GM04503 (cell line): Measurements from ENCODE around the gene MRPL33.
"Not testable (repeated sequence)": the region's sequence is repeated elsewhere in the genome, so short reads cannot be mapped to it uniquely, and the experiment has no call there.

Experiments used
- DNase-seq: peaks from one replicate; pipeline ENCODE4 v3.0.0-alpha.2; 2012; ENCODE audit warnings: low read depth

The MRPL33 gene

DNA sequence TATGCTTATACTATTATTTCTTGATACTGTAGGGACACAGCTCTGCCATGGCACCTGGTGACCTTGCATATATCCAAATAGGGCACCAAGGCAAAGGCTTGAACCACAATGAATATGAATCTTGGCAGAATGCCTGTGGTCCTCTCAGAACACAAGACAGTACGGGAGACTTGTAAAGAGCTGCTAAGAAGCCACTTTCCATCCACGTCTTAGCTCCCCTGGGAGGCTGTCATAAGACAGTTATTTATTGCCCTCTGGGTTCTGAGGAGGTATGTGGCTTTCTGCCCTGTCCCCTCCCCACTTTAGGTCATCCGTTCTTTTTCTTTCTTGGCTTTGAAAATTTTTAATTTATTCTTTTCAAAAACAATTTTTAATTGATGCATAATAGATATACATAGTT lies 29.8 kb upstream of the MRPL33 start:
- no peak for DNase-seq

GRCh38 chr2:27742571-27742970 lies 28.9 kb upstream of the MRPL33 start:
- no peak for DNase-seq

DNA sequence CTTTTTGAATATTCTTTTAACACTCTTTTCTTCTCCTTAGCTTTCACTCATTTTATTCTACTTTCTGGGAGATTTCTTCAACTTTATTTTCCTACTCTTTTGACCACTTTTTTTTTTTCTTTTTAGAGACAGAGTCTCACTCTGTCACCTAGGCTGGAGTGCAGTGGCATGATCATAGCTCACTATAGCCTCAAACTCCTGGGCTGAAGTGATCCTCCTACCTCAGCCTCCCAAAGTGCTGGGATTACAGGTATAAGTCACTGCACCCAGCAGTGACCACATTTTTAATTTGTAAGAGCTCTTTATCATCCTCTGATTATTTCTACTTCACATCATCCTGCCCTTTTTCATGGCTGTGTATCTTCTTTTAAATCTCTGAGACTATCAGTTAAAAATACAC lies 26.0 kb upstream of the MRPL33 start:
- DNase-seq, result not testable (repeated sequence)

- no peak for DNase-seq
These were observed 25.2 kb upstream of the MRPL33 start for GRCh38 chr2:27746325-27746724.

- no peak for DNase-seq
These were observed 23.6 kb upstream of the MRPL33 start for GRCh38 chr2:27747827-27748352.

DNA sequence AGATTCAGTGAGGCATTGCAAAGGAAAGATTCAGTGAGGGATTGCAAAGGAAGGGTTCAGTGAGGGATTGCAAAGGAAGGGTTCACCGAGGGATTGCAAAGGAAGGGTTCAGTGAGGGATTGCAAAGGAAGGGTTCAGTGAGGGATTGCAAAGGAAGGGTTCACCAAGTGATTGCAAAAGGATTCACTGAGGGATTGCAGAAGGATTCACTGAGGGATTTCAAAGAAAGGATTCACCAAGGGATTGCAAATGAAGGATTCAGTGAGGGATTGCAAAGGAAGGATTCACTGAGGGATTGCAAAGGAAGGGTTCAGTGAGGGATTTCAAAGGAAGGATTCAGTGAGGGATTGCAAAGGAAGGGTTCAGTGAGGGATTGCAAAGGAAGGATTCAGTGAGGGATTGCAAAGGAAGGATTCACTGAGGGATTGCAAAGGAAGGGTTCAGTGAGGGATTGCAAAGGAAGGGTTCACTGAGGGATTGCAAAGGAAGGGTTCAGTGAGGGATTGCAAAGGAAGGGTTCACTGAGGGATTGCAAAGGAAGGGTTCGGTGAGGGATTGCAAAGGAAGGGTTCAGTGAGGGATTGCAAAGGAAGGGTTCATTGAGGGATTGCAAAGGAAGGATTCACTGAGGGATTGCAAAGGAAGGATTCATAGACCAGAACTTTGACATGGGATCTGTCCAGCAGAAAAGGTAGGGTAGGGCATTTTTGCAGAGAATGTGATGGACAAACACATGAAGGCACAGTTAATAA lies 22.5 kb upstream of the MRPL33 start:
- not testable (repeated sequence) for DNase-seq

DNA sequence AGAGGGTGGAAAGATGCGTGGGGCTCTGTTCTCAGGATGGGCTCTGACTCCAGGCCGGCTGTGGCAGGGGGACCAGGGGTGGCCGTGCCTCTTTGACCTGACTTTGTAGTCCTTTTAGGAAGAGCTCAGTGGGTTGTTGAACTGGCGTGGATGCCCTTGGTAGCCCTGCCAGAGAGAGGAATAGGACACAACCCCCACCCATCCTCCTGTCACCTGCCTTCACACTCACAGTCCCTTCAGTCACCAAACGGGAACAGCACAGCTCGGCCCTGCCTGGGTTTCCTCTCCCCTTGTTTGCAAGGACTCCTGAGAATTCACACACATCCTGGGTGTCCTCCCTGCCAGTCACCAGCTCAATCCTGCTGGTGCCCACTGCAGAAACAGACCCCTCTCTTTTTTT lies 20.1 kb upstream of the MRPL33 start:
- DNase-seq, result no peak

DNA sequence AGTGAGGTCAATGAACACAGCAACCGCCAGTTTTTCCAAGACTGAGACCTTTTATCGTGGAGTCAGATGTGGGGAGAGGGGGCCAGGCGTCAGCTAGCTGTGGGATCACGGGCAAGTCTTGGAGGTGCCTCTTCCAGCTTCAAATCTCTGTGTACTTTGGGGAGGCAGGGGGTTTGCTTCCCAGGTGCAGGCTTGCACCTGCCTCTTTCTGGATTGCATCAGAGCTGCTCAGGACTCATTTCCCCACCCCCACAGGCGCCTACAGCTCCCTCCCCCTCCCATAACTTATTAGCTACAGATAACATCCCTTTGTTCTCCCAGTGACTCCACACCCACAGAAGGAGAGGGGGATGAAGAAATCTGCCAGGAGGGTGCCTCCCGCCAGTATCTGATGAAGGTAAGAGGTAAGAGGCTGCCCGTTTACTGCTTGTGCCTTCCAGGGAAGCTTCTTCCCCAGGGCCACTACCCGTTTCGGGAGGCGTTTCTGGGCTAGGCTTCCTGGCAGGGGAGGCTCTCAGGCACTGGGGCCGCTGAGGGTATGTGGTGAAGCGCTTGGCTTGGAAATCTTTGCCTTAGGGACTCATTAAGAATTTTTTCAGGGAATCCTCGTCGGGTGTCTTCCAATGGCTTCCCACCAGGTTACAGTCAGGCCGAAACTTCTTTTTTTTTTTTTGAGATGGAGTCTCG lies 18.8 kb upstream of the MRPL33 start:
- DNase-seq, result no peak

GRCh38 chr2:27754138-27754588 lies 17.4 kb upstream of the MRPL33 start:
- no peak for DNase-seq

DNA sequence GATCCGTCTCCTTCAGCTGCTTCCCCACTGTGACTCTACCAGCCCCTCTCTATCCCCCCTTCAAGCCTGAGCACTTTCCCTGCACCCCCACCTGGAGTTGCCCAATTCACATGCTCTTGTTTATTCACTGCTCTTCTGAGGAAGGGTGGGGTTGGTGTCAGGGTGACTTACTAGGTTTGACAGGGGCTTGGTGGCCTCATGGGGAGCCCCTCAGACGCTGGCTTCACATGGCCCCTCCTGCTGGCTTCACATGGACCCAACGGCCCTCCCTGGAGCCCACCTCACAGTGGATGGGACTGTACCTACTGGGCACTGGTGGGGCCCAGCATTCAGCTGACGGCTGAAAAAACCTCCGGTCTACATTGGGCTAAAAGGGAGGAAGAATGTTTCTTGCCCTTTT lies 16.7 kb upstream of the MRPL33 start:
- no peak for DNase-seq

DNA sequence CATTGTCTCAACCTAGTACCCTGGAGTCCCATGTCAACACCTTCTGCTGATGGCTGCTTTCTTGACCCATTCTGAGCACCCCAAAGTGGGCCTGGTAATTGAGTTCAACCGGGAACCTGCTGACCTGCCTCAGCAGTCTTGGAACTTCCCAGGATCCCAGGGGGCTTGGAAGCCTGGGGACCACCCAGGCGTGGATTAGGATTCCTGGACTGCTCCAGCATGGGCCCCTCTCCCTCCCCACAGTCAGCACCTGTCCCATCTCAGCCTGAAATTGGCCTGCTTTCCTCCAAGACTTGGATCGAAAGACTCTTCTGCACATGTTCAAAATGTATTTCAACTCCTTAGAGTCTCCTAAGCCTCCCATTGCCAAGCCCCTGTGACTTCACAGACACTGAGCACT lies 15.4 kb upstream of the MRPL33 start:
- no peak for DNase-seq

GRCh38 chr2:27756544-27757498 lies 14.7 kb upstream of the MRPL33 start:
- DNase-seq, result no peak

DNA sequence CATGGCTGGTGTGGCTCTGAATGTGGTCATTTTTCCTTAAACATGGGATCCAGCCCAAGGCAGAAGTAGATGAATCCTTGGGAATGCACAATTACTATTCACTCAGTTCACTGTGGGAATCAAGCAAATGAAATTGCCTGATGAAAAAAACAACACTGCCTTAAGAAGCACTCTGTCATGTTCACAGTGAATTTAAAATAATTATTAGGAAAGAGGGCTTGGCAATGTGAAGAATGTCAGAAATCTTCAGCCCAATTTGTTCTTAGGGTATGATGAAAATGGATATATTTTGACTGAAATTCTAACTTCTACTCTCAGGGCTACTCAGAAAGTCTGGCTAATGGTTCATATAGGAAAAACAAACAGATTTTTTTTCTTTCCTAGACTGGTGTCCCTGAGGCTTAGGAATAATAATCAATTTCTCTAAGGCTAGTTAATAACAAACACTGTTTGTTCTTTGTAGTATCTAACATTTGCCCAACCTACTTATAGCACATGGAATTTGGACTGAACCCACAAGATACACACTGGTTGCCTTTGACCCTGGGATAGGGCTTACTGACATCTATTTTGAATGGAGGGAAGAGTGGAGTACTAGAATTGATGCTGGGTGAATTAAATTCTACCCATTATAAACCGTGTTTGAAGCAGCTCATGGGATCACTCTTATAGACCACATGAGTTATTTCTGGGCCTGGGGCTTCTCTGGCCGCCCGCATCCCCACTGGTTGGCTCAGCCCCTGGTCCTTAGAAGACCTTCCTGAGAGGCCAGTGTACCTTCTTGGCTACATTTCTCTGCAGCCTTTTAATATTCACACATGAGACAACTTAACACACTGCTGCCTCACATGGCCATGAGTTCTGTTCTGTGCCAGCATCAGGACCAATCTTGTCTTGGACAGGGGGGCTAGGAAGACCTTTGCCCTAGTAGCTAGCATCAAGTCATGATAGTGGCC lies 8.3 kb upstream of the MRPL33 start:
- DNase-seq, result peak; percentile 39

DNA sequence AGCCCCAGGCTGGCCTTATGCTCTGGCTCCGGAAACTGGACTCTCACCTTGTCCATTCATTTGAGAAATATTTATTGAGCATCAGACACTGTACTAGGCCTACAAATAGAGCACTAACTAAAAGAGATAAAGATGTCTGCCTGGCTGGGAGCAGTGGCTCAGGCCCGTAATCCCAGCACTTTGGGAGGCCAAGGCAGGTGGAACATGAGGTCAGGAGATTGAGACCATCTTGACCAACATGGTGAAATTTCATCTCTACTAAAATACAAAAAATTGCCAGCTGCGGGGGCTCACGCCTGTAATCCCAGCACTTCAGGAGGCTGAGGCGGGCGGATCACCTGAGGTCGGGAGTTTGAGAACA lies 7.6 kb upstream of the MRPL33 start:
- DNase-seq, result no peak

DNA sequence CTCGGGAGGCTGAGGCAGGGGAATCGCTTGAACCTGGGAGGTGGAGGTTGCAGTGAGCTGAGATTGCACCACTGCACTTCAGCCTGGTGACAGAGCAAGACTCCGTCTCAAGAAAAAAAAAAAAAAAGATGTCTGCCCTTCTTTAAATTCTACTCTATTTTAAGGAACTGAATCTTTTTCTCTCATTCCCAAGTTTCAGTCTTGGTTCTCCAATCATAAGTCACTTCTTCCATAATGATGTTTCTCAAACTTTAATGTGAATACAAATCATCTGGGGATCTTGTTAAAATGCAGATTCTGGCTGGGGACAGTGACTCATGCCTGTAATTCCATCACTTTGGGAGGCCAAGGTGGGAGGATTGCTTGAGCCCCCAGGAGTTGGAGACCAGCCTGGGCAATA lies 7.0 kb upstream of the MRPL33 start:
- not testable (repeated sequence) for DNase-seq

DNA sequence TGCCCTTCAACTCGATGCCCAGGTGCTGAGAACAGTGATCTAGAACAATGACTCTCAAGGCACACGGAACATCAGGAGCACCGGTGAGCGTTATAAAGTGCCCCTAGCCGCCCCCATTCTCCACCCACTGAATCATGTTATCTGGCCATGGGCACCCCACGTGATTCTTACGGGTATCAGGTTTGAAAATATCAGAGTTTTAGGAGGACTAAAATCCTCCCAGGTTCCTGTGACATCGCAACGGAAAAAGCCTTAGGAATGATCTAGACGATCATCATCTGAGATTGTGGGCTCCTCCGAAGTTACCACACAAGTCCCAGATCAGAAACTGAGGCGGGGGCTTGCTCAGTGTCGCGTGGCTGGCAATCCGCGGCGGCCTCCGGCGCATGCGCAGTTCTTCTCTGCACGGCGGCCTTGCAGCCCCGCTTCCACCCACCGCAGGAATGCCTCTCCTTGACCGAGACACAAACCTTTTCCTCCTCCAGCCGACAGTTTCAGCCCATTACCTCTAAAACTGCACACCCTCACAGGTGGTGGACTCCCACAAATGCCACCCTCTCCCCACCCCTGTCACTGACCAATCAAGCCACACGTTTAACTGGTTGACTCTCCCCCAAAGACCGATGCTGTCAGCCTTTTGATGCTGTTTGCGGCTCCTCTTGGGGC lies 5.8 kb upstream of the MRPL33 start:
- no peak for DNase-seq

GRCh38 chr2:27766287-27766661 lies 5.2 kb upstream of the MRPL33 start:
- no peak for DNase-seq

- DNase-seq, result no peak
These were observed 344 bp upstream of the MRPL33 start for GRCh38 chr2:27771202-27771547.

- DNase-seq, result no peak
These were observed 1.3 kb downstream of the MRPL33 start for GRCh38 chr2:27772804-27773203.

DNA sequence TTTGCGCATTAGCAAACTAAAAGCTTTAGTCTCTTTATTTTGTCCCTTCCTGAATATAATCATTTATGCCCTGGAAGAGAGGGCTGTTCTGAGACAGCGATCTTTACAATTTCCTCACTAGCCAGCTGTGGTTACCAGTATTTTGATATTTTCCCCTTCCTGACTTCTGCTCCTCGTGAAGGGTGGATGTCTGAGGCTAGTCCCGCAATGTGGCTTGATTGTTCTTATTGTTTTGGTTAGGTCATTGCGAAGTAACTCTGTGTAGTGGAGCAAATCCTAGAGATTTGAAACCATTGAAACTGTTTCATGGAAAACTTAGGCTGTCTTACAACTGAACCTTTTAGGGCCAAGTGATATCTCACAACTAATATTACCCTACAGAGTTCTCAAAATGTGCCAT lies 2.4 kb downstream of the MRPL33 start:
- DNase-seq, result no peak

DNA sequence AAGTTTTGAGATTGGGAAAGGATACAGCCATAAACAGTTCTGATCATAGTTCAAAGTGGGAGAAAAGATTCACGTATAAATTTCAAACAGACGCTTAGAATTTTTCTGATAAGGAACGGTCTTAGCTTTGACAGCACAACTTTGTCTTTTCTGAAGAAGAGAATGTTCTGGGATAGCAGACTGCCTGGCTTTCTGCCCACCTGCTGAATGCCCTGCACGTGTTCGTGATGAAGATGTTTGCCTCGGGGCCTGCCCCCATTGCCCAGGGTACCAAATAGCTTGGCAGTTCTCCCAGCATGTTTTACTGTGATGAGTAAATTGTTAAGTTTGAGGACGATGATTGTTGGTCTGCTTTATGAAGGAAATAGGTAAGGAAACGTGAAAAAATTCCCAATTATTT lies 4.6 kb downstream of the MRPL33 start:
- peak; percentile 63 for DNase-seq
